Measurements from ENCODE around the gene NOC3L. TPM values are rescaled to one million over a fixed set of nuclear protein-coding genes. Genes with fewer than 3 reads are reported as not detected.
"Not testable (repeated sequence)": the region's sequence is repeated elsewhere in the genome, so short reads cannot be mapped to it uniquely, and the experiment has no call there.

Gene NOC3L
- total and polyA plus RNA-seq, 2 donors from 2014 or later: 6.0 to 17.7 TPM

- Histone ChIP-seq H3K9ac (ENCODE audit: low read length in 3 of 3) (no peak overlapping the region), H3K27me3 (ENCODE audit: control insufficient read depth, insufficient read depth, low read length) (no peaks in the 10 kb centered on the region), H3K4me3 (ENCODE audit: low read length in 3 of 3) (no peak overlapping the region), H3K9me3 (ENCODE audit: control insufficient read depth in 2 of 3, insufficient read depth in 1 of 3, low read length in 3 of 3) (no peaks in the 10 kb centered on the region), H3K27ac (ENCODE audit: low read depth in 2 of 2, low read length in 2 of 2) (no peak overlapping the region), H3K36me3 (ENCODE audit: control insufficient read depth in 2 of 3, insufficient read depth in 3 of 3, low read length in 3 of 3) (peaks cover 2 to 26% (median 2%) of the 10 kb centered on the region in 3 donors), H3K4me1 (ENCODE audit: control insufficient read depth in 2 of 3, insufficient read depth in 2 of 3, low read depth in 1 of 3, low read length in 3 of 3) (no peaks in the 10 kb centered on the region)
- FAIRE-seq (no peak), DNase-seq (no peak)
- no peak for TF ChIP-seq CTCF (IDR thresholded peaks at IDR 0.05; ENCODE audit: borderline replicate concordance, extremely low read depth, insufficient read depth)
- intact Hi-C loops (cut with DNase I): no loop called here
Measured at GRCh38 chr10:94355841-94356240, 6.9 kb downstream of the NOC3L start.

GRCh38 chr10:94353336-94353735, 9.4 kb downstream of the NOC3L start:
- Histone ChIP-seq H3K27me3 (ENCODE audit: control insufficient read depth, insufficient read depth, low read length) (no peaks in the 10 kb centered on the region), H3K9me3 (ENCODE audit: control insufficient read depth in 2 of 3, insufficient read depth in 1 of 3, low read length in 3 of 3) (no peaks in the 10 kb centered on the region), H3K27ac (ENCODE audit: low read depth in 2 of 2, low read length in 2 of 2) (no peak overlapping the region), H3K4me1 (ENCODE audit: control insufficient read depth in 2 of 3, insufficient read depth in 2 of 3, low read depth in 1 of 3, low read length in 3 of 3) (no peaks in the 10 kb centered on the region), H3K36me3 (ENCODE audit: control insufficient read depth in 2 of 3, insufficient read depth in 3 of 3, low read length in 3 of 3) (peaks cover 2 to 29% (median 4%) of the 10 kb centered on the region in 3 donors), H3K9ac (ENCODE audit: low read length in 3 of 3) (no peak overlapping the region), H3K4me3 (ENCODE audit: low read length in 3 of 3) (no peak overlapping the region)
- DNase-seq: no peak
- FAIRE-seq: no peak
- intact Hi-C loops (cut with DNase I): no loop called here
- TF ChIP-seq CTCF (IDR thresholded peaks at IDR 0.05; ENCODE audit: borderline replicate concordance, extremely low read depth, insufficient read depth): no peak

DNA sequence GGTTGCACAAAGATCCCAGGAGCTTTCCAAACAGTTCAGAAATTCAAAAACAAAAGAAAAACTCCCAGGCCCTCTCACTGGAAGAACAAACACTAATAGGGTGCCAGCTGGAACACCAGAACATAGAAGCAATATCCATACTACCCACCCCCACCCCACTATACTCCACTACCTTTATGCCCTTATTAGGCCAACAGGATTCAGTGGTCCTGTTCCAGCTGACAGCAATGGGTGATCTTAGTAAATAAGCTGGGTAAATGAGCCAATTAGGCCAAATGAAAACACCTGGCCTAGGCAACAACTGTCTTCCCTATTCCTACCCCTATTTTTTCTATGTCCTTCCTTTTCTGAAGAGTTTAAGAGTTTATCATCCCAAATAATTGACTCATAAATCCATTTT, 11.7 kb downstream of the NOC3L start:
- intact Hi-C loops (cut with DNase I): no loop called here
- Histone ChIP-seq H3K4me3 (ENCODE audit: low read length in 3 of 3) (no peak overlapping the region), H3K4me1 (ENCODE audit: control insufficient read depth in 2 of 3, insufficient read depth in 2 of 3, low read depth in 1 of 3, low read length in 3 of 3) (no peaks in the 10 kb centered on the region), H3K9ac (ENCODE audit: low read length in 3 of 3) (no peak overlapping the region), H3K36me3 (ENCODE audit: control insufficient read depth in 2 of 3, insufficient read depth in 3 of 3, low read length in 3 of 3) (peaks cover 0 to 17% (median 3%) of the 10 kb centered on the region in 3 donors), H3K27ac (ENCODE audit: low read depth in 2 of 2, low read length in 2 of 2) (no peak overlapping the region), H3K9me3 (ENCODE audit: control insufficient read depth in 2 of 3, insufficient read depth in 1 of 3, low read length in 3 of 3) (no peaks in the 10 kb centered on the region), H3K27me3 (ENCODE audit: control insufficient read depth, insufficient read depth, low read length) (no peaks in the 10 kb centered on the region)
- FAIRE-seq: no peak
- no peak for DNase-seq
- no peak for TF ChIP-seq CTCF (IDR thresholded peaks at IDR 0.05; ENCODE audit: borderline replicate concordance, extremely low read depth, insufficient read depth)

DNA sequence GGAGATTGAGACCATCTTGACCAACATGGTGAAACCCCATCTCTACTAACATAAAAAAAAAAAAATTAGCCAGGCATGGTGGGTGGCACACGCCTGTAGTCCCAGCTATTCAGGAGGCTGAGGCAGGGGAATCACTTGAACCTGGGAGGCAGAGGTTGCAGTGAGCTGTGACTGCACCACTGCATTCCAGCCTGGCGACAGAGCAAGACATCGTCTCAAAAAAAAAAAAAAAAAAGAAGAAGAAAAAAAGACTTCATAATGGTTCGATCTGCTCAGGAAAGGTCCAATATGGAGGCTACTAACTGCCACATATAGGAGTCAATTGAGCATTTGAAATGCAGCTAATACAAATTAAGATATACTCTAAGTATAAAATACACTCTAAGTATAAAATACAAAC, 12.2 kb downstream of the NOC3L start:
- H3K27me3 ChIP-seq (ENCODE audit: control insufficient read depth, insufficient read depth, low read length); FAIRE-seq; H3K4me3 ChIP-seq (ENCODE audit: low read length in 3 of 3); DNase-seq; H3K9me3 ChIP-seq (ENCODE audit: control insufficient read depth in 2 of 3, insufficient read depth in 1 of 3, low read length in 3 of 3); H3K9ac ChIP-seq (ENCODE audit: low read length in 3 of 3); intact Hi-C loops (cut with DNase I); H3K4me1 ChIP-seq (ENCODE audit: control insufficient read depth in 2 of 3, insufficient read depth in 2 of 3, low read depth in 1 of 3, low read length in 3 of 3); H3K27ac ChIP-seq (ENCODE audit: low read depth in 2 of 2, low read length in 2 of 2): not testable (repeated sequence)
- peaks cover 0 to 13% (median 2%) of the 10 kb centered on the region in 3 donors for H3K36me3 ChIP-seq (ENCODE audit: control insufficient read depth in 2 of 3, insufficient read depth in 3 of 3, low read length in 3 of 3)
